Osteoblast (primary cell): ENCODE data around the gene UBE2Q1. TPM values are rescaled to one million over a fixed set of nuclear protein-coding genes. Genes with fewer than 3 reads are reported as not detected.
"Not testable (repeated sequence)": the region's sequence is repeated elsewhere in the genome, so short reads cannot be mapped to it uniquely, and the experiment has no call there.

Source experiments
- DNase-seq: peaks from one replicate; pipeline ENCODE4 v3.0.0; 2011; ENCODE audit warnings: low spot score, mixed read lengths; ENCODE audit not compliant: insufficient read length; ENCODE audit errors: missing footprints
- H2AFZ ChIP-seq: 2 replicates; pipeline ENCODE4 v1.6.0; 2011; ENCODE audit warnings: mild to moderate bottlenecking, low read length
- H3K27ac ChIP-seq: 2 replicates; pipeline ENCODE4 v1.5.1; 2011; ENCODE audit warnings: mild to moderate bottlenecking, low read depth, low read length, moderate library complexity
- H3K27me3 ChIP-seq: 2 replicates; pipeline ENCODE4 v1.6.0; 2012; ENCODE audit warnings: mild to moderate bottlenecking, control low read depth, inconsistent platforms, low read length, moderate library complexity; ENCODE audit not compliant: insufficient read depth
- H3K36me3 ChIP-seq: 2 replicates; pipeline ENCODE4 v1.5.1; 2011; ENCODE audit warnings: mild to moderate bottlenecking, low read length, control low read depth, moderate library complexity; ENCODE audit not compliant: insufficient read depth
- H3K4me1 ChIP-seq: 2 replicates; pipeline ENCODE4 v1.5.1; 2011; ENCODE audit warnings: mild to moderate bottlenecking, low read length, control low read depth, moderate library complexity; ENCODE audit not compliant: insufficient read depth
- H3K4me2 ChIP-seq: 2 replicates; pipeline ENCODE4 v1.6.0; 2011; ENCODE audit warnings: mild to moderate bottlenecking, low read length; ENCODE audit not compliant: insufficient read depth
- H3K4me3 ChIP-seq: fragments of 200-600 bp; sonication (generic); 3 replicates; pipeline ENCODE4 v1.5.1; 2012; ENCODE audit warnings: mild to moderate bottlenecking, low read length, inconsistent platforms; ENCODE audit not compliant: insufficient read depth
- H3K79me2 ChIP-seq: 2 replicates; pipeline ENCODE4 v1.6.0; 2012; ENCODE audit warnings: mild to moderate bottlenecking, low read length, control low read depth, inconsistent platforms; ENCODE audit not compliant: insufficient read depth
- H3K9me3 ChIP-seq: 2 replicates; pipeline ENCODE4 v1.5.1; 2011; ENCODE audit warnings: low read depth, low read length, control low read depth
- H4K20me1 ChIP-seq: 2 replicates; pipeline ENCODE4 v1.6.0; 2012; ENCODE audit warnings: mild to moderate bottlenecking, low read length, control low read depth; ENCODE audit not compliant: insufficient read depth
- CTCF ChIP-seq: IDR thresholded peaks from 2 replicates; pipeline ENCODE4 v1.5.1; 2011; ENCODE audit warnings: mild to moderate bottlenecking, low read depth, low read length, moderate library complexity; ENCODE audit errors: extremely low read depth
- total RNA-seq: library from RNA; depleted of rRNA; stranded (reverse); fragments of >200 nt; gene quantifications from 2 replicates; pipeline ENCODE4 v1.2.3, GENCODE V29; 2012

Gene UBE2Q1
- total RNA-seq, 1 donor, result 27.9 TPM

DNA sequence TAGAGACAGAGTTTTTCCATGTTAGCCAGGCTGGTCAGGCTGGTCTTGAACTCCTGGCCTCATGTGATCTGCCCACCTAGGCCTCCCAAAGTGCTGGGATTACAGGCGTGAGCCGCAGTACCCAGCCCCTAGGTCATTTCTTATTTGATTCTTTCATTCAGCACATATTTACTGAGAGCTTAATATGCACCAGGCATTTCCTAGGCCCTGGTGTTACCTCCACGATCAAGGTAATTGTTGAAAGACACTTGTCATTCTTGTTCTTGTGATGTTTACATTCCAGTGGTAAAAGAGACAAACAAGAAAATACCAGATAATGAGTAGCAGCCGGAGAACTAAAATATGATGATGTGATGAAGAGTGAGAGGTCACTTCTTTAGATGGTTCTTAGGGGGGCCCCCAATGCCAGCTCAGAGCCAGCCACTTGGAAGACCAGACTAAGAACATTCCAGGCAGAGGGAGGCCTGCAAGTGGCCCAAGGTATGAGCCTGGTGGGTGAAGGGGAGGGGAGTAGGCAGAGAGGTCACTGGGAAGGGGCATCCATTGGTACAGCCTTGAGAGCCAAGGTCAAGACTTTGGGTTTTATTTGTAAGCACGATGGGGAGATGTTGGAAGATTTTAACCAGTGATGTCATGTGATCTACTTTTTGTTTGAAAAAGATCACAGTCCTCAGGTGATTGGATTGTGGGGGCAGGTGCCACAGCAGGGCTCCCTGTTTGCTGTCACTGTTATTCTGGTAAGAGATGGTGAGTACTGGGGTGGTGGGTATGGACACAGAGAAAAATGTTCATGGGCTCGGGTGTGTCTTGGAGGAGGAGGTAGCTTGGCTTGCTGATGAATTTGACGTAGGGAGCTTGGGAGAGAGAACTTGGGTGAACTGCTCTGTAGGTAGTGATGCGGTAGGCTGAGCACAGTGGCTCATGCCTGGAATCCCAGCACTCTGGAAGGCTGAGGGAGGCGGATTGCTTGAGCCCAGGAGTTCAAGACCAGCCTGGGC is 18.7 kb downstream of the UBE2Q1 start:
- H3K36me3 ChIP-seq, result no peaks in the 10 kb centered on the region
- no peak for DNase-seq
- peaks cover 44% of the 10 kb centered on the region for H3K27me3 ChIP-seq
- no peaks in the 10 kb centered on the region for H3K79me2 ChIP-seq
- no peak overlapping the region for H3K4me2 ChIP-seq
- no peak overlapping the region for H3K4me3 ChIP-seq
- no peak for TF ChIP-seq CTCF
- H2AFZ ChIP-seq, result no peak overlapping the region
- no peaks in the 10 kb centered on the region for H3K9me3 ChIP-seq
- no peak overlapping the region for H3K27ac ChIP-seq
- H4K20me1 ChIP-seq, result no peaks in the 10 kb centered on the region
- no peaks in the 10 kb centered on the region for H3K4me1 ChIP-seq

GRCh38 chr1:154536570-154536969 is 21.9 kb downstream of the UBE2Q1 start:
- Histone ChIP-seq H3K36me3 (no peaks in the 10 kb centered on the region), H3K4me2 (no peak overlapping the region), H3K27ac (no peak overlapping the region), H3K4me3 (no peak overlapping the region), H4K20me1 (no peaks in the 10 kb centered on the region), H3K27me3 (peaks cover 39% of the 10 kb centered on the region), H3K79me2 (no peaks in the 10 kb centered on the region), H3K9me3 (no peaks in the 10 kb centered on the region), H3K4me1 (no peaks in the 10 kb centered on the region), H2AFZ (no peak overlapping the region)
- DNase-seq, result no peak
- no peak for TF ChIP-seq CTCF

DNA sequence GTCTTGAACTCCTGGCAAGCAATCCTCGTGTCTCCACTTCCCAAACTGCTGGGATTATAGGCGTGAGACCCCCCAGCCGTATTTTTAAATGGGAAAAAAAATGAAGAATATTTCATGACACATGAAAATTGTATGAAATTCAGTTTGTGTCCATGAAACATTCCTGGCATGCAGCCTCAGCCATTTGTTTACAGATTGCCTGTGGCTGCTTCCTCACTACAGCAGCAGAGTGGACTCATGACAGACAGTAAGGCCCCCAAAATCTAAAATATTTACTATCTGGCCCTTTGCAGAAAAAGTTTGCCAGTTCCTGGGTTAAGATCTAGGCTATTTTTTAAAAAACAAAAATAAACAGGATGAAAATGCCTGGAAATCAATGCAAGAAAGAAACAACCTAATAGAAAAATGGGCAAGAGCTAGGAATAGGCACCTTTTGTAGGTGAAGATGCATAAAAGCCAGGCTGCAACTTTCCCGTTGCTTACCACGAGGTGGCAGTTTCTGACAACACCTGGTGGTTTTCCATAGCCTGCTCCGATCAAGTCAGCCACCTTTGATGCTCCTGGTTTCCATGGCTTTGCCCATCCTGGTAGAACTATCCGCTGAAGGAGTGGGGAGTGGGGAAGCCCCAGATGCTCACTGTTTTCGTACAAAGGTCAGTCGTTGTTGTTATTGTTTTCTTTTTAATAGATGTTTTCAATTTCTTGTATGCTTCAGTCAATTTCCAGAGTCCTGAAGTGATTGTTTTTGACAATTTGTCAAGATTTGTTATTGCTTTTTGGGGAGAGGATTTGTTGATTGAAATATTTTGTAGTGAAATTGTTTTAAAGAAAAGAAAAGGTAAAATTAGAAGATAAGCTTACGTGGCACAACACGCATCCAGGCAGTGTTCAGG is 24.3 kb downstream of the UBE2Q1 start:
- peak; percentile 31 for TF ChIP-seq CTCF
- no peaks in the 10 kb centered on the region for H3K36me3 ChIP-seq

DNA sequence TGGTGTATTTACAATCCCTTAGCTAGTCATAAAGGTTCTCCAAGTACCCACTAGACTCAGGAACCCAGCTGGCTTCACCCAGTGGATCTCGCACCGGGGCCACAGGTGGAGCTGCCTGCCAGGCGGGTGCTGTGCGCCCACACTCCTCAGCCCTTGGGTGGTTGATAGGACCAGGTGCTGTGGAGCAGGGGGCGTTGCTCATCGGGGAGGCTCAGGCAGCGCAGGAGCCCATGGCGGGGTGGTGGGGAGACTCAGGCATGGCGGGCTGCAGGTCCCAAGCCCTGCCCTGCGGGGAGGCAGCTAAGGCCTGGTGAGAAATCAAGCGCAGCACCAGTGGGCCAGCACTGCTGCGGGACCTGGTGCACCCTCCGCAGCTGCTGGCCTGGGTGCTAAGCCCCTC is 26.5 kb downstream of the UBE2Q1 start:
- DNase-seq, H3K4me1 ChIP-seq, H3K27ac ChIP-seq, H3K36me3 ChIP-seq, H3K4me3 ChIP-seq, H4K20me1 ChIP-seq, H2AFZ ChIP-seq, H3K4me2 ChIP-seq, H3K9me3 ChIP-seq, H3K79me2 ChIP-seq: not testable (repeated sequence)
- H3K27me3 ChIP-seq, result peaks cover 17% of the 10 kb centered on the region

More for the DNA sequence above, 24.3 kb downstream of the UBE2Q1 start:
- Histone ChIP-seq H3K4me1 (no peaks in the 10 kb centered on the region), H3K79me2 (no peaks in the 10 kb centered on the region), H3K27me3 (peaks cover 25% of the 10 kb centered on the region), H3K27ac (no peak overlapping the region), H2AFZ (no peak overlapping the region), H3K4me3 (no peak overlapping the region), H4K20me1 (no peaks in the 10 kb centered on the region), H3K4me2 (no peak overlapping the region), H3K9me3 (no peaks in the 10 kb centered on the region)
- no peak for DNase-seq
